GM13976 (cell line): Measurements from ENCODE around the gene HPCA.

ENCODE experiments used
- DNase-seq: peaks from one replicate; pipeline ENCODE4 v3.0.0; 2012; ENCODE audit warnings: low spot score
- CTCF ChIP-seq: IDR thresholded peaks from 2 replicates; pipeline ENCODE4 v1.5.1; 2012; ENCODE audit warnings: borderline replicate concordance, mild to moderate bottlenecking; ENCODE audit not compliant: insufficient read depth; ENCODE audit errors: extremely low read depth, missing control alignments, control extremely low read depth
- in situ Hi-C: fragments of 300-500 bp; cut with MboI; formaldehyde crosslinking; loops from one replicate; pipeline ENCODE4 v1.12.0; 2022; ENCODE audit warnings: low sequenced_read_pairs, mixed read lengths, inconsistent platforms; ENCODE audit not compliant: unreplicated experiment

Gene HPCA

GRCh38 chr1:32928285-32928684, 42.0 kb downstream of the HPCA start:
- DNase-seq = no peak
- TF ChIP-seq CTCF = no peak
- in situ Hi-C loops = no loop called here

GRCh38 chr1:32928715-32929114, 42.4 kb downstream of the HPCA start:
- no peak for TF ChIP-seq CTCF
- in situ Hi-C loops = no loop called here
- no peak for DNase-seq

- in situ Hi-C loops = no loop called here
- DNase-seq = no peak
- no peak for TF ChIP-seq CTCF
Measured at GRCh38 chr1:32929366-32929765, 43.1 kb downstream of the HPCA start.

DNA sequence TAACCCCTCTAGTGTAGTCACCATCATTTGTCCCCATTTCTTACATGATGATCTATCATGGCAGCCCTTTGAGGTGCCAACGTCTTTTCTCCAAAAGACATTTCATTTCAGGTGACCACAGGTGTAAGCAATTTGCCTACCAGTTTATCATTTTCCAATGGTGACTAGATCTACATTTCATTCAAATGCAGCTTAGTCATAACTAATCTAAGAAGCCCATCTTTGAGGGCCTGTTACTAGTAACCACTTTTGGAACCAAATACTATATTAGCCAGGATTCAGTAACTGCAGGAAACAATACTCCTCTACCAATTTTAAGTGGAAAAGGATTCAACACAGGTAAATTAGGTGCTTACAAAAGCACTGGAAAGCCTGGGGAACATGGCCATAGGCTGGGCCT, 45.5 kb downstream of the HPCA start:
- DNase-seq = no peak
- in situ Hi-C loops = loop anchor here (10.0 kb wide), 2 partner anchors 73 to 143 kb away; no protein-coding TSS in a partner anchor
- TF ChIP-seq CTCF = no peak

DNA sequence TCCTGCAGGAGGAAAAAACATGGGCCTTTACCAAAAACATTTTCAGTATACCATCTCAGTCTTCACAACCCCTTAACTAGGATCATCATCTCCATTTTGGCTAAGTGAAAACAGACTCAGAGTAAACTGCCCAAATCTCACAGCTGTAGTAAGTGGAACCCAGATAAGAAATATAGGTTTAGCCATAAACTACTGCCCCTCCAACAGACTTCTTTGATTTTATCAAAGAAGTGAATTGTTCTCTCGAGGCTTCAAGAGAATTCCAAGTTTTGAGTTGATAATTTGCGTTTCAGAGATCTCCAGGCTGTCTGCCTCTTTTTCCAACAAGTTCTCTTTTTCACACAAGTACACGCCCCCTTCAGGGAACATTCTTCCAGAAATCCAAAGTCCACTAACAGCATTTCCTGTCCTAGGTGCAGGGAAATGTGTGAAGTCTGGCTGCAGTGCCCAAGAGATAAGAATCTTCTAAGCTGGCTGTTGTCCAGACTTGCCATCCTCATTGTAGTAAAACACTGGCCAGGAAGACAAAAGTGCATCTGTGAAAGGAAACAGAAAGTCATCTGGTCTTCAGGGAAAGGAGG, 47.5 kb downstream of the HPCA start:
- TF ChIP-seq CTCF = no peak
- no peak for DNase-seq
- in situ Hi-C loops = loop anchor here (10.0 kb wide), 2 partner anchors 71 to 141 kb away; no protein-coding TSS in a partner anchor

DNA sequence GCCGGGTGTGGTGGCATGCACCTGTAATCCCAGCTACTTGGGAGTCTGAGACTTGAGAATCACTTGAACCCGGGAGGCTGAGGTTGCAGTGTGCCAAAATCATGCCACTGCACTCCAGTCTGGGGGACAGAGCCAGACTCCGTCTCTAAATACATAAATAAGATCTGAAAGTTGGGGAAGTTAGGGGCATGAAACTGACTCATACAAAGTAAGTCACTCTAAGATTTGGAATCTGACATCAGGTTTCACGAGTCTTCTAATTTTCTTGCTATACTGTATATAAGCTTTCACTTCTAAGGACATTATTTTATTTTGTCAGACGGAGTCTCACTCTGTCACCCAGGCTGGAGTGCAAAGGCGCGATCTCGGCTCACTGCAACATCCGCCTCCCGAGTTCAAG, 48.2 kb downstream of the HPCA start:
- no peak for DNase-seq
- in situ Hi-C loops = loop anchor here (10.0 kb wide), 2 partner anchors 70 to 140 kb away; no protein-coding TSS in a partner anchor
- no peak for TF ChIP-seq CTCF
